Gastrocnemius medialis (tissue), 4 donors: ENCODE results near the gene WNT11. TPM values are rescaled to one million over a fixed set of nuclear protein-coding genes. Genes with fewer than 3 reads are reported as not detected.

Experiments used
- ATAC-seq, 2 donors: fragments of 150-250 bp; one replicate each; pipeline ENCODE4 v1.9.1; 2016
- DNase-seq, 2 donors: peaks; one replicate each; pipeline ENCODE4 v3.0.0-alpha.2; 2019
- H3K27ac ChIP-seq, 4 donors: fragments of 200-600 bp; sonication (generic); 1 replicate in 1 of 4; 2 replicates in 3 of 4; pipeline ENCODE4 v1.5.1; 2016 to 2018; ENCODE audit warnings: mild to moderate bottlenecking in 2 of 4, moderate library complexity in 1 of 4
- H3K27me3 ChIP-seq, 3 donors: fragments of 200-600 bp; sonication (generic) in 2 of 3; 1 replicate in 1 of 3; 2 replicates in 2 of 3; pipeline versions ENCODE4 v1.5.1 to v1.6.0; 2016 to 2019; ENCODE audit warnings: mild to moderate bottlenecking in 1 of 3, moderate library complexity in 1 of 3
- H3K36me3 ChIP-seq, 2 donors: fragments of 200-600 bp; sonication (generic) in 1 of 2; one replicate each; pipeline ENCODE4 v1.5.1; 2017 to 2018
- H3K4me1 ChIP-seq, 2 donors: fragments of 200-600 bp; sonication (generic) in 1 of 2; one replicate each; pipeline ENCODE4 v1.5.1; 2016 to 2017; ENCODE audit warnings: mild to moderate bottlenecking in 2 of 2
- H3K4me3 ChIP-seq, 4 donors: fragments of 200-600 bp; sonication (generic) in 3 of 4; 1 replicate in 1 of 4; 2 replicates in 3 of 4; pipeline ENCODE4 v1.5.1; 2016 to 2019; ENCODE audit warnings: mild to moderate bottlenecking in 2 of 4
- H3K9me3 ChIP-seq, 3 donors: fragments of 200-600 bp; sonication (generic) in 2 of 3; 1 replicate in 1 of 3; 2 replicates in 2 of 3; pipeline ENCODE4 v1.5.1; 2016 to 2019
- POLR2A ChIP-seq, 2 donors: fragments of 450-650 bp; IDR thresholded peaks; one replicate each; pipeline ENCODE4 v1.6.1; 2017; ENCODE audit warnings: antibody characterized with exemption in 2 of 2, mild to moderate bottlenecking in 2 of 2, moderate library complexity in 2 of 2
- in situ Hi-C, 4 donors: fragments of 200-750 bp; cut with MboI; loops; one replicate each; pipeline versions ENCODE4 v1.15.0 to v1.8.0; 2017; ENCODE audit warnings: low sequenced_read_pairs in 4 of 4
- intact Hi-C: fragments of 100-400 bp; cut with DNase I; formaldehyde crosslinking; loops from one replicate; pipeline ENCODE4 v1.15.1; 2023; ENCODE audit warnings: low total_unique reads
- total RNA-seq, 4 donors: library from RNA; depleted of rRNA; stranded (reverse); fragments of >200 nt; gene quantifications; one replicate each; pipeline versions ENCODE4 v1.1.0 to v1.2.3, GENCODE V29; 2016
- TF ChIP-seq, protein P1 (sequence below), 5 experiments: fragments of 450-650 bp in 3 of 5; fragments of 200-600 bp in 2 of 5; sonication (generic) in 2 of 5; IDR thresholded peaks in 4 of 5; conservative IDR thresholded peaks in 1 of 5; 1 replicate in 4 of 5; 2 replicates in 1 of 5; pipeline ENCODE4 v1.5.1; 2016 to 2019; ENCODE audit warnings: antibody characterized with exemption in 5 of 5, mild to moderate bottlenecking in 3 of 5, moderate library complexity in 3 of 5

WNT11 gene
- total RNA-seq, 4 donors from 2014 or later = 2.9 to 6.5 (median 4.0) TPM

DNA sequence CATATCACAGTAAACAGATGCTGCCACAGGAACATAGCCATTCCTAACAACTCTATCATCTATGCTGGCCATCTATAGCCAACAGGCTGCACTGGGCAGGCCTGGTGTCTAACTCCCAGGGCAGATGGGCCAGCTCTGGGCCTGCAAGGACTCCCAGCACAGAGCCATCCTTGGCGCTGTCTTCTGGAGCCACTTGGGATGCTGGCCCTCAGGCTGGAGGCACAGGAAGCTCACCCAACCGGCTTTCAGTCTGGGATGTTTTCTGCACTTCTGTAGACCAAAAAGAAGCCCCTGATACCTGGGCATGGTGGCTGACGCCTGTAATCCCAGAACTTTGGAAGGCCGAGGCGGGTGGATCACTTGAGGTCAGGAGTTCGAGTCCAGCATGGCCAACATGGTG lies 40.8 kb upstream of the WNT11 start:
- H3K27me3 ChIP-seq = no peaks in the 10 kb centered on the region
- no peak for DNase-seq
- intact Hi-C loops (no loop called here), in situ Hi-C loops (no loop called here)
- no peak overlapping the region for H3K4me3 ChIP-seq
- no peak for ATAC-seq
- H3K4me1 ChIP-seq = no peaks in the 10 kb centered on the region
- no peaks in the 10 kb centered on the region for H3K36me3 ChIP-seq
- TF ChIP-seq, protein P1, sequence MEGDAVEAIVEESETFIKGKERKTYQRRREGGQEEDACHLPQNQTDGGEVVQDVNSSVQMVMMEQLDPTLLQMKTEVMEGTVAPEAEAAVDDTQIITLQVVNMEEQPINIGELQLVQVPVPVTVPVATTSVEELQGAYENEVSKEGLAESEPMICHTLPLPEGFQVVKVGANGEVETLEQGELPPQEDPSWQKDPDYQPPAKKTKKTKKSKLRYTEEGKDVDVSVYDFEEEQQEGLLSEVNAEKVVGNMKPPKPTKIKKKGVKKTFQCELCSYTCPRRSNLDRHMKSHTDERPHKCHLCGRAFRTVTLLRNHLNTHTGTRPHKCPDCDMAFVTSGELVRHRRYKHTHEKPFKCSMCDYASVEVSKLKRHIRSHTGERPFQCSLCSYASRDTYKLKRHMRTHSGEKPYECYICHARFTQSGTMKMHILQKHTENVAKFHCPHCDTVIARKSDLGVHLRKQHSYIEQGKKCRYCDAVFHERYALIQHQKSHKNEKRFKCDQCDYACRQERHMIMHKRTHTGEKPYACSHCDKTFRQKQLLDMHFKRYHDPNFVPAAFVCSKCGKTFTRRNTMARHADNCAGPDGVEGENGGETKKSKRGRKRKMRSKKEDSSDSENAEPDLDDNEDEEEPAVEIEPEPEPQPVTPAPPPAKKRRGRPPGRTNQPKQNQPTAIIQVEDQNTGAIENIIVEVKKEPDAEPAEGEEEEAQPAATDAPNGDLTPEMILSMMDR (IDR thresholded peaks at IDR 0.05 in 4 of 5, conservative IDR thresholded peaks at IDR 0.05 in 1 of 5) = no peak
- no peak for TF ChIP-seq POLR2A (IDR thresholded peaks at IDR 0.05)
- H3K27ac ChIP-seq = no peak overlapping the region
- H3K9me3 ChIP-seq = no peaks in the 10 kb centered on the region

DNA sequence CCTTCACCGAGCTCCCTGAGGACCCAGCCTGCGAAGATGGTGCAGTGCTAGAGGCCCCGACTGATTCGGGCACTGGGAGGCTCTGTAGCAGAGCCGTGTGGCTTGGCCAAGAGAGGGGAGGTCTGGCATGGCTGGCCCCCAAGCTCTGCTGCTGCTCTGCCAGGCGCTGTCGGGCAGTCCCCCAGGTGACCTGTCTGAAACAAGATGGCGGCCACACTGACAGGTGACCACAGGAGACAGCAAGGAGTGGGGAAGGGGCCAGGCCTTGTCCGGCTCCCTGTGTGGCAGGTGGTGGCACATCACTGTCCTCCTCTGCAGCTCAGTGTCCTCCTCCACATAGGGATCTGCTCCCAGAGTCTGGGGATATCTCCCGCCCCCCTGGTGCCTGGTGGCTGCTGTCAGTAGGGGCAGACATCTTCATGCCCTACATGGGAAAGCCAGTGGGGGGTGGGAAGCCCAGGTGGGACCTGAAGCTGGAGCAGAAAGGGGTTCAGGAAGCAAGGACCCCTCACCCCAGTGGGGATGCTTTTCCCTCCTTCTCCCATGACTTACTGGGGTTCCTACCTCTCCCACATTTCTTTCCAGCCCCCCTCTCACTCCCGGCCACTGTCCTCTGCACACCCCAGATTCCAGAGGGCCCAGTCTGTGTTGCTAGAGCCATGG lies 40.1 kb upstream of the WNT11 start:
- DNase-seq (no peak), ATAC-seq (no peak)
- Histone ChIP-seq H3K27ac (no peak overlapping the region), H3K4me1 (no peaks in the 10 kb centered on the region), H3K27me3 (no peaks in the 10 kb centered on the region), H3K36me3 (no peaks in the 10 kb centered on the region), H3K9me3 (no peaks in the 10 kb centered on the region), H3K4me3 (no peak overlapping the region)
- in situ Hi-C loops = no loop called here
- intact Hi-C loops = no loop called here
- TF ChIP-seq, protein P1 (IDR thresholded peaks at IDR 0.05 in 4 of 5, conservative IDR thresholded peaks at IDR 0.05 in 1 of 5) = no peak
- no peak for TF ChIP-seq POLR2A (IDR thresholded peaks at IDR 0.05)

DNA sequence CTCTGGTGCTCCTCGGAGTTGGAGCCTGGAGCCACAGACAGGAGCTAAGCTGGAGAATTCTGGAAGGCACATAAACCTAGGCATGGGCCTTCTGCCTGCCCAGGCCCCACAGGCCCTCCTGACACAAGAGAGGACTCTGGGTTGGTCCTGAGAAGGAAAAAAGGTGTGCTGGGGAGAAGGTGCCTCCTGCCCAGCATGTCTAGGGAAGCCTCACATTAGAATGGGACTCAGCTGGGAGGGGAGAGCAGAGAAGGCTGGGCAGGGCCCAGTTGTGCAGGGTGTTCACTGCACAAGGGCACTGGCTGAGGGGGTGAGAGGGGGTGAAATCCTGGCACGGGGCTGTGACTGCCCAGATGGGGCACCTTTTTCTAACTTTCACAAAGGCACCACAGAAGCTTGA lies 39.4 kb upstream of the WNT11 start:
- TF ChIP-seq, protein P1 (IDR thresholded peaks at IDR 0.05 in 4 of 5, conservative IDR thresholded peaks at IDR 0.05 in 1 of 5) = no peak
- TF ChIP-seq POLR2A (IDR thresholded peaks at IDR 0.05) = no peak
- Histone ChIP-seq H3K27ac (no peak overlapping the region), H3K36me3 (no peaks in the 10 kb centered on the region), H3K4me1 (no peaks in the 10 kb centered on the region), H3K4me3 (no peak overlapping the region), H3K9me3 (no peaks in the 10 kb centered on the region), H3K27me3 (no peaks in the 10 kb centered on the region)
- DNase-seq (no peak), ATAC-seq (no peak)
- intact Hi-C loops = no loop called here
- in situ Hi-C loops = no loop called here

DNA sequence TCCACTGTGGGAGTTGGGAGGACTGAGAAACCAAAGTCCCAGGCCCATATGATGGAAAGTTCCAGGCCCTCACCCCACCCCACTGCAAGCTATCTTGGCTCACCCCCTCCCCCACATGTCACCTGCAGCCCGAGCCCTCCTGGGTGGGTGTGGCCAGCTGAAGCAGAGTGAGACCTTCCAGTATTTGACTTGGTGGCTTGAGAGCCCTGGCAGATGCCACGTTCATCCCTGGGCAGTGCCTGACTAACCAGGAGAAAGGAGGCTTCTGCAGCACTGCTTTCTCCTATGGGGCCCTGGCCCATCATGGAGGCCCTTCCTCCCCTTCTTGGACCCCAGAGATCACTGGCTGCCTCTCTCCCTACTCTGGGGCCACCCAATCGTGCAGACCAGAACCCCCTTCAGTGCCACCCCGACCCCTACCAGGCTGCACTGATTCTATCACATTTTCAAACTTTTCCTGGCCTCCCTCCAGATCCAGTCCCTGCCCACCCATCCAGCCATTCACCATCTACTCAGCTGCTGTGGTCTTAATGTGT lies 38.1 kb upstream of the WNT11 start:
- Histone ChIP-seq H3K27me3 (no peaks in the 10 kb centered on the region), H3K4me1 (no peaks in the 10 kb centered on the region), H3K36me3 (no peaks in the 10 kb centered on the region), H3K9me3 (no peaks in the 10 kb centered on the region), H3K27ac (no peak overlapping the region), H3K4me3 (no peak overlapping the region)
- no peak for ATAC-seq
- TF ChIP-seq POLR2A (IDR thresholded peaks at IDR 0.05) = no peak
- TF ChIP-seq, protein P1 (IDR thresholded peaks at IDR 0.05 in 4 of 5, conservative IDR thresholded peaks at IDR 0.05 in 1 of 5) = no peak
- in situ Hi-C loops (no loop called here), intact Hi-C loops (no loop called here)
- no peak for DNase-seq

DNA sequence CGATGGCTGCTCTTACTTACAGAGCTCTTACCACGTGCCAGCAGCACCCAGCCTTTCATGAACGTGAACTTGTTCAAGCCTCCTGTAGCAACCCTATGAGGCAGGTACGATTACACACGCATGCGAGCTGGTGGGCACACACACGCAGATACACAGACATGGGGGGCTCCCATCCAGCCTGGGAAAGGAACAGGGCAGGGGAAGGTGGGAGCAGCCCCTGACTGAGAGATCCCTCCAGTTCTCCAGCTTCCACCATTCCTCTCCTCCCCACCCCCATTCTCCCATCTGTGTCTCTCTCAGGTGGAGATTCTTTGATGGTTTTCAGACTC lies 37.6 kb upstream of the WNT11 start:
- Histone ChIP-seq H3K4me3 (no peak overlapping the region), H3K4me1 (no peaks in the 10 kb centered on the region), H3K27ac (no peak overlapping the region), H3K36me3 (no peaks in the 10 kb centered on the region), H3K27me3 (no peaks in the 10 kb centered on the region), H3K9me3 (no peaks in the 10 kb centered on the region)
- intact Hi-C loops (no loop called here), in situ Hi-C loops (no loop called here)
- TF ChIP-seq, protein P1 (IDR thresholded peaks at IDR 0.05 in 4 of 5, conservative IDR thresholded peaks at IDR 0.05 in 1 of 5) = no peak
- no peak for TF ChIP-seq POLR2A (IDR thresholded peaks at IDR 0.05)
- ATAC-seq = no peak
- DNase-seq = no peak
